Stomach smooth muscle (tissue), 2 donors: ENCODE data around the gene NCS1.
A peak's percentile ranks its signal among the peaks of the same experiment; 100 is the strongest.

ENCODE experiments used
- H3K27ac ChIP-seq: one replicate; pipeline ENCODE4 v1.7.0; 2013; ENCODE audit warnings: mild to moderate bottlenecking, low read length, inconsistent platforms
- H3K27me3 ChIP-seq, 2 donors: one replicate each; pipeline ENCODE4 v1.7.0; 2013; ENCODE audit warnings: low read length in 2 of 2; ENCODE audit not compliant: insufficient read depth in 2 of 2, control insufficient read depth in 1 of 2
- H3K36me3 ChIP-seq, 2 donors: one replicate each; pipeline ENCODE4 v1.7.0; 2013; ENCODE audit warnings: low read length in 2 of 2; ENCODE audit not compliant: control insufficient read depth in 2 of 2, insufficient read depth in 2 of 2
- H3K4me1 ChIP-seq: one replicate; pipeline ENCODE4 v1.7.0; 2013; ENCODE audit warnings: low read length; ENCODE audit not compliant: control insufficient read depth, insufficient read depth
- H3K4me3 ChIP-seq, 2 donors: one replicate each; pipeline ENCODE4 v1.7.0; 2013; ENCODE audit warnings: low read length in 2 of 2
- H3K9ac ChIP-seq, 2 donors: one replicate each; pipeline ENCODE4 v1.7.0; 2013; ENCODE audit warnings: low read length in 2 of 2, mild to moderate bottlenecking in 1 of 2
- H3K9me3 ChIP-seq, 2 donors: one replicate each; pipeline ENCODE4 v1.7.0; 2013; ENCODE audit warnings: low read length in 2 of 2; ENCODE audit not compliant: control insufficient read depth in 2 of 2
- donor health status: healthy.
- donor health status: Pancreatic carcinoma.

The NCS1 gene

DNA sequence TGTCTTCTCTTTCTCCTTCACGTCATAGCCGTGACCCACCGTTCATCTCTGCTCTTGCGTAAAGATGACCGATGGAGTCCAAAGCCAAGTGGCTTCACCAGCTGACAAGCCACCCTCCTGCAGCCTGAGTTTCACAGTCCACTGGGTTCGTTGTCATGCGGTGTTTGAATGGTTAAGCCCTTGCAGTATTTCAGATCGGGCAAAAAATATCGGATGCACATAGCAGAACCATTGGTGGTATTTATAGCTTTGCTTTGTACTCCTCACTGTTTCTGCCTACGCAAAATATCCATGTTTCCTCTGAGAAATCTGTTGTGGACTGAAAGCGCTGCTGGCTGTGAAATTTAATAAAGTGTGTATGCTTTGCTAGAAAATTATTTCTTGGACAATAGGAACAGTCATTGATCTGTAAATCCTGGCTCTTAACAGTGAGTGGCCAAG is 34.5 kb upstream of the NCS1 start:
- Histone ChIP-seq H3K27ac (peak overlapping the region; percentile 85), H3K4me1 (peaks cover 32% of the 10 kb centered on the region), H3K27me3 (no peaks in the 10 kb centered on the region), H3K36me3 (peaks cover 4 to 14% of the 10 kb centered on the region in 2 donors), H3K4me3 (no peak overlapping the region), H3K9me3 (no peaks in the 10 kb centered on the region), H3K9ac (no peak overlapping the region)

DNA sequence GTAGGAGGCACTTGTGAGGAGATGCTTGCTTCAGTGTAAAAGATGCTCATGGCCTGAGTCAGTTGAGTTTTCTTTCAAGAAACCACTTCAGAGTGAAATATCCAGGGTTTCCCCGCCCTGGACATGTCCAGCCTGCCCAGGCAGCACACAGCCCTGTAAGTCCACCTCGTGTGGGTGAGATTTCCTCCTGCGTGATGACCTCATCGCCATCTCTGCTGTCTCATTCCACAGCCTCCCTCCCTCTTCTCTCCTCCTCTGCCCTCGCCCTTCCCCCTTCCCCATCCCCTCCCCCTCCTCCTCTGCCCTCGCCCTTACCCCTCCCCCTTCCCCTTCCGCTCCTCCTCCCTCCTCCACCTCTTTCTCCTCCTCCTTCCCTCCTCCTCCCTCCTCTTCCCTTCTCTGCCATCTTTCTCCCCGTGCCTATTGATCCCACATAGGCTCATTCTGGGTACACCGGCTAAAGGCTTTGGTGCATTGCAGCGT is 34.0 kb upstream of the NCS1 start:
- no peak overlapping the region for H3K9ac ChIP-seq
- peaks cover 4 to 14% of the 10 kb centered on the region in 2 donors for H3K36me3 ChIP-seq
- H3K4me3 ChIP-seq: peak overlapping the region in 1 of 2 donors; percentile 29
- peak overlapping the region; percentile 85 for H3K27ac ChIP-seq
- peaks cover 32% of the 10 kb centered on the region for H3K4me1 ChIP-seq
- H3K27me3 ChIP-seq: no peaks in the 10 kb centered on the region
- no peaks in the 10 kb centered on the region for H3K9me3 ChIP-seq

DNA sequence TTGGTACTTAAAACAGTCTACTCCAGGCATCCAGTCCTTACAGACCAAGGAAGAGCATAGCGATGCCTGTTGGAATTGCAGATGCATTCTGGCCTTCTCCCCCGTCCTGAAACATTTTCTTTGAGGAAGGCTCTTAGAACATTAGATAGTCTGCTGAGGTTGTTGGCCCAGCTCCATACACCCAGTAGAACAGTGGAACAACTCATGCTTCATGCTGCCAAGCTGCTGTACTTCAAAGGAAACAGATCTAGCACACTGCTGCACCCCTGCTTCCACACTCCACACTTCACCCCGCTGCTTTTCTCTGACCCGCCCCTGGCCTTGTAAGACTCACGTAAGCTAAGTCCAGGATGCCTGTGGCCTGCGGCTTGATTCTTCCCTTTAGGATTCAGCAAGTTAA is 33.4 kb upstream of the NCS1 start:
- Histone ChIP-seq H3K9ac (no peak overlapping the region), H3K27me3 (no peaks in the 10 kb centered on the region), H3K36me3 (peaks cover 4 to 14% of the 10 kb centered on the region in 2 donors), H3K4me1 (peaks cover 37% of the 10 kb centered on the region), H3K27ac (peak overlapping the region; percentile 85), H3K4me3 (peak overlapping the region; percentile 14 to 29), H3K9me3 (no peaks in the 10 kb centered on the region)

DNA sequence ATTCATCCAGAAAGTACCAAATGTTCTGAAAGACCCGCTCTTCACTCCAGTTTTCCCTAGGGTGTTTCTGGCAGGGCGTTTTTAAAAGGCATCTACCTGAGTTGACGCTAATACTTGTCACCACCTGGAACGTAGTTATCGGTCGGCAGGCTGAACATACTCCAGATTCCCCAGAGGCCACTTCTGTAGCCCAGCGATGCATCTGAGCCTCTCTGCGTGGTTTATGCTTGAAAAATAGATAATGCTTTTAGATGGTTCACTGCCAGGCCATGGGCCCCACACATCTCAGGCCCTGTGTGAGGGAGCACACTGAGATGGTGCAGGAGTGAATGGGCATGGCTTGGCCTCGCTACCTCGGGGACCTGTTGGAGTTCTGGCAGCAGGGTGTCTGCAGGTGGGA is 33.0 kb upstream of the NCS1 start:
- Histone ChIP-seq H3K27ac (peak overlapping the region; percentile 85), H3K9me3 (no peaks in the 10 kb centered on the region), H3K4me3 (peak overlapping the region; percentile 14 to 35), H3K36me3 (peaks cover 4 to 14% of the 10 kb centered on the region in 2 donors), H3K4me1 (peaks cover 40% of the 10 kb centered on the region), H3K27me3 (no peaks in the 10 kb centered on the region), H3K9ac (peak overlapping the region; percentile 14 to 29)

DNA sequence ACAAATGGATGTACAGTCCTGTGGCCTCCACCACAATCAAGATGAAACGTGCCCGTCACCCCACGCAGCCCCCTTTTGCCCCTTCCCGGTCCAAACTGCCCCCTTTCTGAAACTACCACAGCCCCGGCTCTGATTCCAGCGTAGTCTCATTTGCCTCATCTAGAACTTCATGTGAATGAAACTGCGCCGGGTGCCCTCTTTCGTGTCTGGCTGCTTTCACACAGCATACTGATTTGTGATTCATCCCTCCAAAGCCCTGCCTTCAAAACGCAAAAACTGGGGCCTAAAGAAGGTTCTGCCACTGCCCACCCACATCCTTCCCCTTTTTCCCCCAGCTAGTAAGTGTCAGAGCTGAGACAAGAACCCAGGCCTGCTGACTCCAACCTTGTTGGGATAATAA is 31.5 kb upstream of the NCS1 start:
- Histone ChIP-seq H3K9ac (no peak overlapping the region), H3K4me1 (peaks cover 47% of the 10 kb centered on the region), H3K4me3 (no peak overlapping the region), H3K36me3 (peaks cover 4 to 6% of the 10 kb centered on the region in 2 donors), H3K9me3 (no peaks in the 10 kb centered on the region), H3K27me3 (no peaks in the 10 kb centered on the region), H3K27ac (peak overlapping the region; percentile 85)

DNA sequence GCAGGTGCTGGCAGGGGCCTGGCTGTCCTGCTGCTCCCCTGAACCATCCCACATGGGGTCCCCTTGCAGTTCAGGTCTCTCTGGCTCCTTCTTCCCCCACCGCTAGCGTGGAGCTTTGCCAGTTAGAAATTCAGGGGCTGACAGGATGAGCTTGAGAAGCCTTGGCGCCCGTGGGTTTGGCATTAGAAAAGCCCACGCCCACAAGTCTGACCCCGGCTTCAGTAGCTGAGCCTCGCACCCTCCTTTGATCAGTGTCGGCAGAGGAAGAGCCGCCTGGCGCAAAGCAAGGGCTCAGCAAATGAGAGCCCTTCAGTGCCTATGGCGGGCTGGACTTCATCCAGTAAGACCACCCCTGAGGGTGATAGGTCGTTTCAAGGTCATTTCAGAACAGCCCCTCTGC is 30.1 kb upstream of the NCS1 start:
- H3K4me3 ChIP-seq: no peak overlapping the region
- peaks cover 0 to 3% of the 10 kb centered on the region in 2 donors for H3K36me3 ChIP-seq
- no peaks in the 10 kb centered on the region for H3K27me3 ChIP-seq
- H3K9ac ChIP-seq: no peak overlapping the region
- H3K9me3 ChIP-seq: no peaks in the 10 kb centered on the region
- H3K27ac ChIP-seq: peak overlapping the region; percentile 24
- H3K4me1 ChIP-seq: peaks cover 47% of the 10 kb centered on the region

DNA sequence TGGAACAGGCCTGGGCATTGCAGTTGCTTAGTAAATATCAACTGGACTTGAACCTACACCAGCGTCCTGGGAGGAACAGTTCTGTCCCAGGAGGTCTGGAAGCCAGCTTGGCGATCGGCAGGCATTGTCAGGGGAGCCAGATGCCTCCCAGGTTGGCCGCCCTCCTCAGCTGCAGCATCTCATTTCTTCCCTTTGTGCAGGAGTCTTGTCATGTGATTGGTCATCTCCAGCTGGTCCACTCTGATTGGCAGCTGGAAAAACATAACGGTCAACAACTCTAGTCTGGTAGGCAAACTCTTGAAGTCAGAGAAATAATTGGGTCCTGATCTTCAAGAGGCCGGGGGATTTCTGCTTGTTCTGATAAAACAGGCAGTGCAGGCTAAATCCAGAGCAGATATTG is 29.6 kb upstream of the NCS1 start:
- no peaks in the 10 kb centered on the region for H3K27me3 ChIP-seq
- H3K4me1 ChIP-seq: peaks cover 47% of the 10 kb centered on the region
- no peak overlapping the region for H3K27ac ChIP-seq
- H3K36me3 ChIP-seq: no peaks in the 10 kb centered on the region
- H3K4me3 ChIP-seq: no peak overlapping the region
- no peak overlapping the region for H3K9ac ChIP-seq
- H3K9me3 ChIP-seq: no peaks in the 10 kb centered on the region

DNA sequence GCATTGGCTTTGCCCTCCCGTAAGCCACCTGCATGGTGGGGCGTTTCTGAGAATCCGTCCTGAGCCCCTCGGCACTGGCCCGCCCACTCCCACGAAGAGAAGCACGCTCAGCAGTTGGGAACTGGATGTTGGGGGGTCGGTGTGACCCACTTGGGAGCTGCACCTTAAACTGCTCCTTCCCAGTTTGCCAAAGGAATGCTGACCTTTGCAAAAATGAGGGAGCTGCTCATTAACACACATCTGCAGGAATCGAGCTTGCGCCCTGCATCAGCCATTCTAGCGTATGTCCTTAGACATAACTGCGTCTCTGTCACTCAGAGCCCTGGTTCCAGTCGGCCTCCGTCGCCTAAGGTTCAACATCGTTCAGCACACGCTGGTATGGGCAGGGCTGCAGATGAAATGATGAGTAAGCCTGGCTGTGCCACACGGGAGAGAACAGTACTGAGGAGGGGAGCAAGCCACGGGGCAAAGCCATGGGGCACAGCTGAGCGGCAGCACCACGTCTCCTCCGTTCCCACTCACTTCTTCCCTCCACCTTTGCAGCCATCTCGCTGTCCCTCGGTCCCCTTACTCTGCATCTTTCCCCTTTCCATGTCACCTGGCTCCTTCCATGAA is 28.8 kb upstream of the NCS1 start:
- Histone ChIP-seq H3K4me1 (peaks cover 43% of the 10 kb centered on the region), H3K9ac (no peak overlapping the region), H3K4me3 (no peak overlapping the region), H3K27ac (no peak overlapping the region), H3K27me3 (no peaks in the 10 kb centered on the region), H3K36me3 (no peaks in the 10 kb centered on the region), H3K9me3 (no peaks in the 10 kb centered on the region)

DNA sequence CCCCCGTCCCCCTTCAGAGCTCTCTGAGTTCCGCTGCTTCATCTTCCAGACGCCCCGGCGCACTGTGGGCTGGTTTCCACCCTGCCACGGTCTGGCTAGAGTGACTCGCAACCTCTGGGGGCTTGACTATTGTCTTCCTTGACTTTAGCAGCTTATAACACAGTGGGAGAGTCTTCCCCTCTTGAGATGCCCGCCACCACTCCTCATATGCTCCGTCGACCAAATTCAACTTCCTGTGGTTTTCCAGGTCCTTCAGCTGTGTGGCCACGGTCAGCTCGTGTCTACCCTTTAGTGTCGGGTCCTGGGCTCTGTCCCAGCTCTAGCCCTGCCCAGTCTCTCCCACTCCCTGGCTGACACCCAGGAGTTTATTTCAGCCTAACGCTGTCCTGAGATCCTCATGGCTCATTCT is 28.2 kb upstream of the NCS1 start:
- H3K4me3 ChIP-seq: no peak overlapping the region
- H3K9ac ChIP-seq: no peak overlapping the region
- H3K9me3 ChIP-seq: no peaks in the 10 kb centered on the region
- H3K36me3 ChIP-seq: no peaks in the 10 kb centered on the region
- no peaks in the 10 kb centered on the region for H3K27me3 ChIP-seq
- H3K27ac ChIP-seq: peak overlapping the region; percentile 18
- H3K4me1 ChIP-seq: peaks cover 37% of the 10 kb centered on the region

DNA sequence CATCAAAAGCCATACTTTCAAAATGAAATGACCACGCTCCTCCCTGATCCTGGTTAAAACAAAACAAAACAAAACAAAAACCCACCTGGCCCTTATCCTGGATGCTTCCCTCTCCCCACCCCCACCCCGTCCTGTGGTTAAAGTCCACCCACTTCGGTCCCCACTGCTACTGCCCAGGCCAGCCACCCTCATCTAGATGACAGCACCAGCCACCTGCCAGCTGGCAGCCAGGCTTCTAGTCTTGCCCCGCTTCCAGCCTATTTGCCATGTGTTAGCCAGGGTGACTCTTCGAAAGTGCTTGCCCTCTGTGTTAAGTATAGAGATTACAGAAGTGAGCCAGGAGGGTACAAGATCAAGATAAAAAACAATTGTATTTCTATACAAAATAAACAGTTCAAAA is 27.5 kb upstream of the NCS1 start:
- Histone ChIP-seq H3K4me1 (peaks cover 30% of the 10 kb centered on the region), H3K4me3 (no peak overlapping the region), H3K27me3 (no peaks in the 10 kb centered on the region), H3K27ac (no peak overlapping the region), H3K36me3 (no peaks in the 10 kb centered on the region), H3K9me3 (no peaks in the 10 kb centered on the region), H3K9ac (no peak overlapping the region)

DNA sequence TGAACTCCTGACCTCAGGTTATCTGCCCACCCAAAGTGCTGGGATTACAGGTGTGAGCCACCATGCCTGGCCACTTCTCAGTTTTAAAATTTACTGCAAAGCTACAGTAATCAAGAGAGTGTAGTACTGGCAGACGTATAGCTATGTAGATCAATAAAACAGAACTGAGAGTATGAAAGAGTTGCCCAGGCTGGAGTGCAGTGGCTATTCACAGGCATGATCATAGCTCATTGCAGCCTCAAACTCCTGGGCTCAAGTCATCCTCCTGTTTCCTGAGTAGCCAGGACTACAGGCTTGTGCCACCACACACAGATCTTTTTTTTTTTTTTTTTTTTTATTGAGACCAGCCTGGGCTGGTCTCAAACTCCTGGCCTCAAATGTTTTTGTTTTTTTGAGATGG is 26.5 kb upstream of the NCS1 start:
- no peak overlapping the region for H3K9ac ChIP-seq
- H3K4me1 ChIP-seq: peaks cover 22% of the 10 kb centered on the region
- no peaks in the 10 kb centered on the region for H3K36me3 ChIP-seq
- no peaks in the 10 kb centered on the region for H3K9me3 ChIP-seq
- no peak overlapping the region for H3K4me3 ChIP-seq
- no peaks in the 10 kb centered on the region for H3K27me3 ChIP-seq
- no peak overlapping the region for H3K27ac ChIP-seq
